Measurements from ENCODE around the gene RGS9.

The RGS9 gene

DNA sequence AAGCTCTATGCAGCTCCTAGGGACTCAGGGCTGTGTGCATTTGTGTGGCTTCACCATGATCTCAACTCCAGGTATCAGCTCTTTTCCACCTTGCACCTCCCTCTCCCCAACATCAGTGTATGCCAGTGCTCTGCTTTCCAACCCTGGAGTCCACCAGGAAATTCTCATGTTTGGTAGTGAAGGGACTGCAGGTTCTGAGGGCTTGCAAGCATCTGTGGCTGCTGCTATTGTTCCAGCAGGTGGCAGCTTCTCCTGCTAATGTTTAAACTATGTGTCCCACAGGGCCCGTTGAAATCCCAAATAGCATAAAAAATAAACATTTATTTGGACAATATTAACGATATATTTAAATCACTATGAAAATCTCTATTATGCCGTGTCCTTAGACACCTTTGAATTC is 82.0 kb downstream of the RGS9 start:
- DNase-seq (ENCODE audit: low read depth in 2 of 2), result no peak

DNA sequence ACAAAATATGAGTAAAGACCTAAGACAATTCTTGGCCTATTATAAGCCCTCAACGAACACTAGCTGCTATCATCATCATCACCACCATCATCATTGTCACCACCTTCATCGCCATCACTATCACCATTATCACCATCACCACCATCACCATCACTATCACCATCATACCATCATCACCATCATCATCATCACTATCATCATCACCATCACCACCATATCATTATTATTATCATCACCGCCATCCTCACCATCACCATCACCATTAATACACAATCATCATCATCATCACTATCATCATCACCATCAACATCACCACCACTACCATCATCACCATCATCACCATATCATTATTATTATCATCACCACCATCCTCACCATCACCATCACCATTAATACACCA is 82.5 kb downstream of the RGS9 start:
- no peak for DNase-seq (ENCODE audit: low read depth in 2 of 2)

DNA sequence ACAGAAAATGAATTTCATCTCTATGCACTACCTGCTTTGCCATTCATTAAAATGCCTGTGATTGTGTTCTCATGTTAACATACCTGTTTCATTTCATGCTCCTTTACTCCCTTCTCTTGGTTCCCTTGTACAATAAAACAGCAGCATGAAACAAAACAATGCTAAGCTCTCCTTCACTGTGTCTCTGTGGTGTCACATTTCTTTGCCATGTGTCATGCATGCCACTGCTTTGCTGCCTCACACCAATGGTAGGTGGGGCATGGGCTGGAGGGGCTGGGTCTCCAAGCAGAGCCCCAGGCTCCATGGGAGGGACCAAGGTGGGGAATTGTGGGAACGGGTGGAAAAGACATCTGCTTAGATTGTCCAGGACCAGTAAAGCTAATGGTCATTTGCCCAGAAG is 83.6 kb downstream of the RGS9 start:
- DNase-seq (ENCODE audit: low read depth in 2 of 2), result no peak

DNA sequence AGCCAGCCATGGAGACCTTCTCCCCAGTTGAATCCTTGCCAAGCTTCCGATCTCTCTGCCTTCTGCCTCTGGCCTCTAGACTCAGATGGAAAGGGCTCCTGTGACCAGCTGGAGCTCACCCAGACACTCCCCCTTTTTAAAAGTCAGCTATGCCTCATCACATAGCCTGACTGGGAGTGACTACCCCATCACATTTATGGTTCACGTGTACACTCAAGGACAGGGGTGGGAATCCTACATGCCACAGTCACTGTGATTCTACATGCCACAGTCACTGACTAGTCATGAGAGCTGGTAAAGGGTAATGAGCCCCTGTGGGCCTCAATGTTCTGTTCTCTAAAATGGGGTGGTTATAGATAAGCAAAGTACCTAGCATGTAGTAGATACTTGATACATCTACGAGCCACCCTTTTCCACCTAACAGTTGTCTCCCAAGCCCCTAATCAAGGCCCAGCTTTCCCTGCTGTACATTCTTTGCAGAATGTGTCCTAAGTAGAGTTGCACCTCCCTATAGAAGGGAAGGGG is 85.1 kb downstream of the RGS9 start:
- DNase-seq (ENCODE audit: low read depth in 2 of 2), result no peak

DNA sequence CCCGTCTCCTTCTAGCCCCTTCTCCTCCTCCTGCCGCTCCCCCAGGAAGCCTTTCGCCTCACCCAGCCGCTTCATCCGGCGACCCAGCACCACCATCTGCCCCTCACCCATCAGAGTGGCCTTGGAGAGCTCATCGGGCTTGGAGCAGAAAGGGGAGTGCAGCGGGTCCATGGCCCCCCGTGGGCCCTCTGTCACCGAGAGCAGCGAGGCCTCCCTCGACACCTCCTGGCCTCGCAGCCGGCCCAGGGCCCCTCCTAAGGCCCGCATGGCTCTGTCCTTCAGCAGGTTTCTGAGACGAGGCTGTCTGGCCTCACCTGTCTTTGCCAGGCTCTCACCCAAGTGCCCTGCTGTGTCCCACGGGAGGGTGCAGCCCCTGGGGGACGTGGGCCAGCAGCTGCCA is 87.9 kb downstream of the RGS9 start:
- DNase-seq (ENCODE audit: low read depth in 2 of 2), result no peak

DNA sequence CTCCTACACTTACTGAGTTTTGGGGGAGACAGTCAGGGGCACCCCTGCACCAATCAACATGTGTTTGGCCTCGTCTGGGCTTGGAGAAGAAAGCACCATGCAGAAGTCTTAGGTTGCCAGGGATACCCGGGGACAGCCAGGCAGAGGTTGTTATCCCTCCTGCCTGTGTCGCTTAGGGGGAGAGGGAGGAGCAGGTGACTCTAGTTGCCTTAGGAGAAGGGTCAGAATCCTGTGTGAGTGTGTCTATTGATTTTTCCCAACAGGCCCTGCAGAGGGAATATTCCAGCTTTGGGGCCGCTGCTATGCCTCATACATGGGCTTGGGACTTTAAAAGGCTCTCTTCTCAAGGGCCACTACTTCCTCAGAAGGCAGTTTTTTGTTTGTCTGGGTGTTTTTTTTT is 89.1 kb downstream of the RGS9 start:
- no peak for DNase-seq (ENCODE audit: low read depth in 2 of 2)

DNA sequence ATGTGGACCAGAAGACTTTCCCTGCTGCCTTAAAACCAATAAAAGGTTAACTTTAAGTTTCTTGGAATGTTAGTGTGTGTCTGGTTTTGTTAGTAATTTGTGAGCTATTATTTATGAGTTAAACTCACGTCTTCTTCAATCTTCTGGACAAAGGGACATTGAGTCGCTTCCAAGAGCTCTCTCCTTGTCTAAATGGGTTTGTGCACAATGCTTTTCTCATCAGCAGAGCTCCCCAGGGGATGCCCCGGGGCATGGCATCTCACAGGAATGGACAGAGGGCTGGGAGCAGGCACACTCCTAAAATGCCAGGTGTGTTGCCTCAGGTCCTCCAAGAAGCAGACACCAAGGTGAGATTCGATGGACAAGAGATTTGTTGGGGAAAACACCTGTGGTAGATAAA is 90.5 kb downstream of the RGS9 start:
- DNase-seq (ENCODE audit: low read depth in 2 of 2), result no peak

DNA sequence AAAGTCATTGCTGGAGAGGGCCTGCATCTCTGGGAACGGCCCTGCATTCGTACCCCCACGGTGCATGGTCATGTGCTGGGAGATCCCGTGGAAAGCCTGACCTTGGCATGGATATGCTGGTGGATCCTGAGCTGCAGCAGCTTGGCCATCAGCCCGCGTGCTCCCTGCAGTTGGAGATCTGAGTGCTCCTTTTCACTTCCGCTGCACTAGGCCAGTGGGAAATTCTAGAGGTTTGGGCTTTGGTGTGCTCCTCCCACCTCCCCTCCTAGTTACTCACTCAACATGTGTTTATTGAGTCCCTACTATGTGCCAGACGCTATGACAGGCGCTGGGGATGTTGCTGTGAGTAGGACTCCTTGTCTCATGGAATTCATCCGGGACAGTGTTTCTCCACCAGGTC is 91.1 kb downstream of the RGS9 start:
- no peak for DNase-seq (ENCODE audit: low read depth in 2 of 2)

DNA sequence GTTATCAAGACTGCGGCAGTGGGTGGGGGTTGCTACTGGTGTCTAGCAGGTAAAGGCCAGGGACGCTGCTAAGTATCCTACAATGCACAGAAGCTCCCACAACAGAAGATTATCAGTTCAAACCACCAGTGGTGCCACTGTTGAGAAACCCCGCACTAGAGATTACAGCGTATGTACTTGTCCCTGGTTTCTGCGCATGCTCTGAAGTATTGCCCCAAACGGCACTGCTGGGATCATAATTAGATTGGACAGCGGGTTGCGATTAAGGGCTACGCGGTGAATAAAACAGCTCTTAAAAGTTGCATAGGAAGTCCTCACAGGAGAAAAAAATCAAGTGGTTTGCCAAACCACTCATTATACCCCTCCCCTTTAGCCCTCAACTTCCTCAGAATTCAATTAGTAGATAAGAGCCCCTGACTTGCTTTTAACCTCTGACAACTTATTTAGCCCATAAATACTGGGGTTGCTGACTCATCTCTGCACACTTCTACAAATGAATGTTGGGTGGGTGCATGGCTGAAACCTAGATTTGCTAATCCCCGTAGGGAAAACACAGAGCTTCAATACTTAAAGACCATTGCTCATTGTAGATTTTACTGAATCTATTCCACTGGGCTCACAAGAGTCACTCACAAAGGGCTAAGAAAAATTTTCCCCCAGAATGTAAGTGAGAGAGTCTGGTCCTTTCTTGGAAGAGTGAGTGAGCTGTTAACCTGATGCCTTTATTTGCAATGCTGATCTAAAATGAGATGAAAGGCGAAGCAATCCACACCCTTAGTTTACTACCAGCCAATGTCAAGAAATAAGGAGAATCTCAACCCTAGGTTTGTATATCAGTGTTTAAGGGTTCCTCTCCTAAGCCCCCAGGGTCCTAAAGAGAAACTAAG is 91.8 kb downstream of the RGS9 start:
- DNase-seq (ENCODE audit: low read depth in 2 of 2), result peak in 1 of 2 donors; percentile 14

DNA sequence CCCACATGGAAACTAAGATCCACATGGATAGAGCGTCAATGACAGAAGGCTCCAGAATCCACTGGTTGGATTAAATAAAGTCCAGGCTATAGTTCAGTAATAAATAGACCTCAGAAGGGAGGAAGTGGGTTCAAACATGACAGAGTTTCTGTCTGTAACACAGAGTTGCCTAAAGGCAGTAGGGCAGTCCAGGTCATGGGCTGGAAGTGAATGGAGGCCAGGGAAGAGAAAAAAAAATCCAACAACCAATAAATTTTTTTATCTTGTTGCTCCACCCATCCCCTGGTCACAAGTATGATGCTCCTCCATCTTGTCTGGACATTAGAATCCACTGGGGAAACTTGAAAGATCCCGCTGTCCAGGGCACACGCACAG is 92.4 kb downstream of the RGS9 start:
- DNase-seq (ENCODE audit: low read depth in 2 of 2), result no peak

DNA sequence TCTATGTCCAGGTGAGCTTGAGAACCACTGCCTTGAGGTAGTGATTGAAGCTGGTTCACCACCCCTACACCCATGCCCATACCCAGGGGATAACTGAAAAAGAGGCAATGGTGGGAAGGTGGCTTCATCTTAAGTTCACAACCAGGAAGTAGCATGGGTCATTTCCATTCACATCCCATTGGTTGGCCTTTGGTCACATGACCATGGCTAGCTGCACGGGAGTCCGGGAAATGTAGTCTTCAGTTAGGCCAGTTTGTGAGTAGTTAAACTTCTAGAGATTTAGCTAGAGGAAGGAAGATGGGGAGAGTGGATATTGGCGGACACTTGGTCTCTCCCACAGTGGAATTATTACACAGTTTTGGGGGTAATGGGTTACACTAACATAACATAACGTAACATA is 92.9 kb downstream of the RGS9 start:
- no peak for DNase-seq (ENCODE audit: low read depth in 2 of 2)

DNA sequence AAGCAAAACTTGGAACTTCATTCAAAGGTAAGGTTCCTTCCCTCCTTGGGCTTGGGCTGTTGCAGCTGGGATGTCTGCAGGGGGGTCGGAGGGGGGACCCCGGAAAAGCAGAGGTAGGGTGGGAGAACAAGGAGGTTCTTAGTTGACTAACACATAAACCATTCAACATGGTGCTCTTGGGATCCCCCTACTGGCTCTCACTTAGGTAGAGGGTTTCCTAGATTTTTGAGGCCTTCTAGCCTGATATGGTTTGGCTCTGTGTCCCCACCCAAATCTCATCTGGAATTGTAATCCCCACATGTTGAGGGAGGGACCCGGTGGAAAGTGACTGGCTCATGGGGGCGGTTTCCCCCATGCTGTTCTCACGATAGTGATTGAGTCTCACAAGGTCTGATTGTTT is 93.9 kb downstream of the RGS9 start:
- DNase-seq (ENCODE audit: low read depth in 2 of 2), result no peak

DNA sequence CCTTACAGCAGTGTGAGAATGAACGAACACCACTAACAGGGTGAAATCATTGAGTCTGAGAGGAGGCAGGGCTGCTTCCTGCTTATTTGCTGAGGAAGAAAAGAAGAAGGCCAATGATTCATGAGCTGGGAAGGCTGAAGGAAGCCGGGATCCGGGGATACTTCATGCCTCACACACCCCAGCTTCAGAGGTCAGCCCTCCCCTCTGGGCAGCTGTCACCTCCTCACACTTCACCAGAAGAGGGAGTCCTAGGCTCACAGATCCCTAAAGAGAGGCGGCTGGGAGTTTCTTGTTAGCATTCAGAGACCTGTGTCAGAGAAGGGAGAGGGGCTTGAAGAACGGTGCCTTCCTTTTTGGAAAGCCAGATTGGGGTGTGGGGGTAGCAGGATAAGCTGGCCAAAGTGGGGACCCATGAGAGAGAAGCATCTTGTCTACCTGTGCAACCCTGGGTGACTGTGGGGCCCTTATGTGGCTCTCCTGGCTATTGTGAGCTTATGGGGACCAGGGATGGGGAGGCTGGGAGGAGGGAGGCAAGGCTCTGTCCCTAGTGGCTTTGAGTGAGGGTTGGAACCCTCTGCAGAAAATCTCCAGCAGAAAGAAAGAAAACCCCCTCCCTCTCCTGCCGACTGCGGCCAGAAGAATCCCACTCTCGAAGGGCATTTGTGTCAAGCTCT is 94.6 kb downstream of the RGS9 start:
- no peak for DNase-seq (ENCODE audit: low read depth in 2 of 2)

DNA sequence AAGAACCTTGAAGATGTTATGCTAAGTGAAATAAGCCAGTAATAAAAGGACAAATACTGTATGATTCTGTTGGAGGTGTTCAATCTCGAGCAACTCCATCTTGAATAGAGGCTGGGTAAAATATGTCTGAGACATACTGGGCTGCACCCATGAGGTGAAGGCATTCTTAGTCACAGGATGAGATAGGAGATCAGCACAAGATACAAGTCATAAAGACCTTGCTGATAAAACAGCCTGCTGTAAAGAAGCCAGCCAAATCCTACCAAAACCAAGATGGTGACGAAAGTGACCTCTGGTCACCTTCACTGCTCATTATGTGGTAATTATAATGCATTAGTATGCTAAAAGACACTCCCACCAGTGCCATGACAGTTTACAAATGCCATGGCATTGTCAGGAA is 98.1 kb downstream of the RGS9 start:
- no peak for DNase-seq (ENCODE audit: low read depth in 2 of 2)

DNA sequence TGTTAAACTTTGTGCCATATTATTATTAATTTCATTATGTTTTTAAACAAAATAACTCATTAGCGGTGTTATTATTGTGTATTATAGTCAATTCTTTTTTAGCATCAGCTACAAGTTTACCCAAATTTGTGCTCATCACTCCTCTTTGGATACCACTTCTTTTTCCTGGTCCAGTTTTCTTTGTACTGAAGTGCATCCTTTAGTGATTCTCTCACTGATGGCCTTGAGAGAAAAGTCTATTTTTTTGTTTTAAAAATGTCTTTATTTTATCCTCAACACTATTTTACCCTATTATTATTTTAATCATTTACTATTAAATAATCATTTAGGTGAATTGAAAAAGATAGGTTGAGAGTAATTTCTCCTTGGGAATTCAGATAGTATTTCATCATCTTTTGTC is 99.2 kb downstream of the RGS9 start:
- DNase-seq (ENCODE audit: low read depth in 2 of 2), result no peak

DNA sequence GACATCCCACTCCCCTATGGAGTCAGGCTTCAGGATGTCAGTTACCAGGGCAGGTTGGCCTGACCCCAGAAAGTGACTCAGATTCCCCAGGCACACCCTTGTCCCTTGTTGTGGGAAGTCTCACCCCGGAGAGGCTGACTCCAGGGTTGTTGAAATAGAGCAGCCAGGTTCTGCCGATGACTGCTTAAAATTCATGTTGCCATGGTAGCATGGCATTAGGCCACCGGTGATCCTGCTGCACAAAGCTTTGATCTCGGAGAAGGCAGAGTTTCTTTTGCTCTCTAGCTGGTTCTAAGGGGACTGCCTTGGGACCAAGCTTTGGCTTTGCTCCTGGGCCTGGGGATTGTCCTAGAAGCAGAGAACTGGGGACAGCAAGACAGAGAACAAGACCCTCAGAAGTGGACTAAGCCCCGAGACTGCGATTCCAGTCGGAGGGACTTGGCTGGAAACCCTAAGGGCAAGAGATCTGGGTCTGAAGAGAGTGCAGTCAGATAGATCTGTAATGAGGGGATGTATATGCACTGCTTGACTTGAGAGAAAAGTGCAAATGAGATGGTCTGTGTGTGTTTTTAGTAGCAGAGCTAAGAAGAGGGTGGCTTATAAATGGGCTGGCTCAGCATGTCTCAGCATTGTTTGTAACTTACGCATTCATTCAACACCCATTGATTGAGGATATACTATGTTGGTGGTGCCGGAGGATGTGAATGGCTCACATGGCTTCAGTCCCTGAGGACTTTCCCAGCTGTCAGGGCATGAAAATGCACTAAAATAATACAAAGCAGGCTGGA is 106.9 kb downstream of the RGS9 start:
- no peak for DNase-seq (ENCODE audit: low read depth in 2 of 2)

DNA sequence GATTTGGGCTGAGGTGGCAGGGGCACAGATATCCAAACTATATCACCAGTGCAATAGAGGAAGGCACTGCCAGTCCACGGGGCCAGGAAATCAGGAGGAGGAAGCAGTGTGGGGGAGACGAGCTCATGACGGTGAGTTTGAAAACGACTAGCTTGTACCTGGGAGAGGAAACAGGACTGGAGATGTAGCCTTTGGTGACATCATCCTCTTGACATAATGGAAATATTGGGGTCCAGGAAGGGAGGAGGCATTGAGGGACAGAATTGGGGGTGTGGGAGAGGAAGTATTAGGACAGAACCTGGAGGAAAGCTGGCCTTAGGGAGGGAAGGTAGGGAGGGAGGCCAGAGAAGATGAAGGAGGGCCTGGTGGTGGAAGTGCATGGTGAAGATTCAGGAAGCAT is 109.1 kb downstream of the RGS9 start:
- DNase-seq (ENCODE audit: low read depth in 2 of 2), result no peak

DNA sequence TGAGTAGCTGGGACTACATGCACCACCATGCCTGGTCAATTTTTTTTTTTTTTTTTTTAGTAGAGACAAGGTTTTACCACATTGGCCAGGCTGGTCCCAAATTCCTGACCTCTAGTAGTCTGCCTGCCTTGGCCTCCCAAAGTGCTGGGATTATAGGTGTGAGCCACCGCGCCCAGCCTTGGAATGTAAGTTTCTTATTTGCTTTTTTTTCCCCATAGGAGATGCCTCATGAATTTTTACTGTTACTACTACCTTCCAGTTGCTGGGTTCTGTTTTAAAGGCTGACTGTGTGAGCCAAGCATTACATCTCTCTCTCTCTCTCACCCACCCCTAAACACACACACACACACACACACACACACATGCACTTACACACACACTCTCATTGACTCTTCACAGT is 112.6 kb downstream of the RGS9 start:
- DNase-seq (ENCODE audit: low read depth in 2 of 2), result no peak

DNA sequence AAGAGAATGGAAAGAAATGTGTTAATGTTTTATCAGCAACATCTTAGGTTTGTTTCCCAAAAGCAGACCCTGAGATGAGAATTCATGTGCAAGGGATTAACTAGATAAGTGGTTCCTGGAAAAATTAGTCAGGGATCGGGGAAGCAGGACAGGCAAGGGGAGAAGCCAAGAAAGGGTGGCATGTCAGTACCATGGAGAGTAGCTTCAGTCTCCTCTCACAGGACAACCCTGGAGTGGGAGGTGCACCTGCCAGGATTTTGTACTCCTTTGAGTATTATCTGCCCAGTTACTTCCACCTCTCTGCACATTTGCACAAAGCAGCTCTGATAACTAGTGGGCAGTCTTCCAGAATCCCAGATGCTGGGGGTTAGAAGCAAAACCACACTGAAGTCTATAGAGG is 117.0 kb downstream of the RGS9 start:
- no peak for DNase-seq (ENCODE audit: low read depth in 2 of 2)

DNA sequence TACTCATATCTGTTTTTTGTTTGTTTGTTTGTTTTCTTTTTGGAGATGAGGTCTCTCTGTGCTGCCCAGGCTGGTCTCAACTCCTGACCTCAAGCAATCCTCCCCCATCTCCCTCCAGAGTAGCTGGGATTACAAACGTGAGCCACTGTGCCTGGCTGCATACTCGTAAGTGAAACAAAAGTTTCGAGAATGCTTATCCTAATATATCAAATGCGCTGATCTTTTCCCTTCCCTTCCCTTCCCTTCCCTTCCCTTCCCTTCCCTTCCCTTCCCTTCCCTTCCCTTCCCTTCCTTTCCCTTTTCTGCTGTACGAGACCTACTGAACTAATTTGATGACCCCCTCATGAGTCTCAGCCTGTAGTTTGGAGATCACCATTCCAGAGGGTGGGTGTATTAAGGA is 122.1 kb downstream of the RGS9 start:
- no peak for DNase-seq (ENCODE audit: low read depth in 2 of 2)

DNA sequence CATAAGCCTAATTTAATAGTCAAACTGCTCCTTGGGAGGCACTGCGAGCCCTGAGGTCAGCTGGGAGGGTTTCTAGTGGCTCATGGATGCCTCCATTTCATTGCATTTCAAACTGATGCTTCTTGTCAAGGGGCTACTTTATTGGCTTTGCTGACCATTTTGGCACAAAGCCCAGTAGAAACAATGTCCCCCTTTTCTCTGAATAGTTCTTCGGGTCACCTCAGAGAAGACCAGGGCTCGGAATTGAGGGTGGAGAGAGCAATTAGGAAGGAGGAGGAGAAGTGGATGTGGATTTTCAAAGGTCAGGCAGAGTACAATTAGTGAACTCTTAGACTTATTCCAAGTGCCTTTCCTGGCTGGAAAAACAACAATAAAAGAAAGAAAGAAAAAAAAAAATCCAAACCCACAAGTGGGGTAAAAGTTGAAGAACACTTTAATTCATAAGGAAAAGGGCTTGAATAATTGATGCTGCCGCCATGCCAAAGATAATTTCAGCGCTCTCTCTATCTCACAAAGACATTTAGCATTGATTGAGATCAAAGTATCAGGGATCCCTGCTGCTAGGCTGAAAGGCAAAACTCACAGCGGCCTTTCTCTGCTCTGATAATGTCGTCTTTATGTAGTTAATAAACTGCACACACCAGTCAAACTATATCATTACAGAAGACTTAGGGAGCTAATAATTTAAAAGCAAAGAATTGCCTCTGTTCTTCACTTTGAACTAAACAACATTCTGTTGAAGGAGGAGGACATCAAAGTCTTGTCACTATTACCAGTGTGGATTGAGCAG is 122.7 kb downstream of the RGS9 start:
- no peak for DNase-seq (ENCODE audit: low read depth in 2 of 2)

DNA sequence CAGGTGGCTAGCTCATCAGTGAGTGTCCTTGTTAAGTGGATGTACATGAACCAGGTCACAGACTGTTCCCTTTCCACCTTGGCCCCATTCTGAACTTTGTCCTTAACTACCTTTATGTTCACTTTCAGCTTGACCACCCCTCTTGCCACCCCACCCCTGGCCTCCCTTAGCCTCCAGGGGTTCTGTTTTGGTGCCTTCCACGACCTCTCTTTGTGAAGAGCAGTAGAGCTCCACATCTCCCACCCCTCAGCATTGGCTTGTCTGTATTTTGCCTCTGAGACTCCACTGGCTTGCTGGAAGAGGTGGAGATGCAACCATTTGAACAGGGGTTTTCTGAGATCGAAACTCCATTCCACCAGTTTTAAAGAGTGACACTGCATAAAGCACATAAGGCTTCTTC is 123.5 kb downstream of the RGS9 start:
- DNase-seq (ENCODE audit: low read depth in 2 of 2), result no peak
